HG02870 (cell line): ENCODE results near the gene CSRP3.

Experiments used
- ATAC-seq: cut with Tn5 transposase; IDR thresholded peaks from one replicate; pipeline ENCODE4 v1.9.1; 2021; ENCODE audit warnings: mild to moderate bottlenecking, moderate library complexity; ENCODE audit not compliant: unreplicated experiment

CSRP3 gene

GRCh38 chr11:19226378-19227195 is 24.8 kb upstream of the CSRP3 start:
- no peak for ATAC-seq

GRCh38 chr11:19225581-19225980 is 23.8 kb upstream of the CSRP3 start:
- ATAC-seq = no peak

GRCh38 chr11:19225123-19225522 is 23.3 kb upstream of the CSRP3 start:
- ATAC-seq = no peak

GRCh38 chr11:19220903-19221724 is 19.3 kb upstream of the CSRP3 start:
- no peak for ATAC-seq

GRCh38 chr11:19218786-19219460 is 17.1 kb upstream of the CSRP3 start:
- no peak for ATAC-seq

- no peak for ATAC-seq
These were observed 16.4 kb upstream of the CSRP3 start for GRCh38 chr11:19218216-19218615.

- no peak for ATAC-seq
These were observed 15.1 kb upstream of the CSRP3 start for GRCh38 chr11:19216709-19217374.

GRCh38 chr11:19216021-19216420 is 14.2 kb upstream of the CSRP3 start:
- ATAC-seq = no peak

- ATAC-seq = no peak
These were observed 8.0 kb upstream of the CSRP3 start for GRCh38 chr11:19209617-19210370.

- no peak for ATAC-seq
These were observed 7.3 kb upstream of the CSRP3 start for GRCh38 chr11:19208959-19209546.

- ATAC-seq = no peak
These were observed 6.4 kb upstream of the CSRP3 start for GRCh38 chr11:19208181-19208580.

- ATAC-seq = no peak
These were observed 3.1 kb upstream of the CSRP3 start for GRCh38 chr11:19204836-19205235.

- ATAC-seq = no peak
These were observed 1.2 kb downstream of the CSRP3 start for GRCh38 chr11:19200410-19201201.

- ATAC-seq = no peak
These were observed 2.0 kb downstream of the CSRP3 start for GRCh38 chr11:19199771-19200170.

- ATAC-seq = no peak
These were observed 2.7 kb downstream of the CSRP3 start for GRCh38 chr11:19199048-19199447.

GRCh38 chr11:19196432-19196831 is 5.4 kb downstream of the CSRP3 start:
- no peak for ATAC-seq

- ATAC-seq = no peak
These were observed 7.0 kb downstream of the CSRP3 start for GRCh38 chr11:19194620-19195308.

- no peak for ATAC-seq
These were observed 7.9 kb downstream of the CSRP3 start for GRCh38 chr11:19193916-19194315.
